Body of pancreas (tissue), 4 donors: ENCODE measurements around the gene TRAPPC2L. TPM values are rescaled to one million over a fixed set of nuclear protein-coding genes. Genes with fewer than 3 reads are reported as not detected.

Experiments
- ATAC-seq: fragments of 150-250 bp; one replicate; pipeline ENCODE4 v1.9.1; 2016
- DNase-seq, 4 donors: peaks; one replicate each; pipeline ENCODE4 v3.0.0-alpha.2; 2019
- H3K27ac ChIP-seq, 4 donors: fragments of 200-600 bp; sonication (generic); 1 replicate in 3 of 4; 2 replicates in 1 of 4; pipeline versions ENCODE4 v1.5.1 to v1.6.1; 2016 to 2019; ENCODE audit warnings: mild to moderate bottlenecking in 1 of 4, mixed read lengths in 1 of 4, moderate library complexity in 1 of 4
- H3K27me3 ChIP-seq, 2 donors: fragments of 200-600 bp; sonication (generic); one replicate each; pipeline ENCODE4 v1.6.0; 2016; ENCODE audit warnings: mild to moderate bottlenecking in 1 of 2
- H3K36me3 ChIP-seq, 2 donors: fragments of 200-600 bp; sonication (generic); replicated peaks in 1 of 2; 2 replicates each; pipeline ENCODE4 v1.5.1; 2016; ENCODE audit warnings: low read depth in 2 of 2; ENCODE audit not compliant: insufficient read depth in 1 of 2
- H3K4me1 ChIP-seq: fragments of 200-600 bp; sonication (generic); one replicate; pipeline ENCODE4 v1.6.0; 2016
- H3K4me3 ChIP-seq, 2 donors: fragments of 200-600 bp; sonication (generic); 1 replicate in 1 of 2; 2 replicates in 1 of 2; pipeline ENCODE4 v1.5.1; 2016 to 2019
- H3K9me3 ChIP-seq, 3 donors: fragments of 200-600 bp; sonication (generic); 1 replicate in 2 of 3; 2 replicates in 1 of 3; pipeline ENCODE4 v1.5.1; 2016
- CTCF ChIP-seq, 7 experiments: fragments of 450-650 bp in 4 of 7; fragments of 200-600 bp in 3 of 7; sonication (generic) in 3 of 7; IDR thresholded peaks; one replicate each; pipeline ENCODE4 v1.5.1; 2016 to 2019; ENCODE audit warnings: antibody characterized with exemption in 7 of 7
- POLR2A ChIP-seq, 3 donors: fragments of 450-650 bp; IDR thresholded peaks; one replicate each; pipeline ENCODE4 v1.6.1; 2016; ENCODE audit warnings: antibody characterized with exemption in 3 of 3, mild to moderate bottlenecking in 2 of 3
- WGBS, 2 donors: methylation state at CpG; one replicate each; pipeline ENCODE4 v1.1.5; 2017; 5-methylcytosine and 5-hydroxymethylcytosine counted together
- intact Hi-C: fragments of 100-400 bp; cut with DNase I; formaldehyde crosslinking; loops from one replicate; pipeline ENCODE4 v1.15.1; 2023
- total RNA-seq, 2 donors: library from RNA; depleted of rRNA; stranded (reverse); fragments of >200 nt; gene quantifications; one replicate each; pipeline ENCODE4 v1.1.0, GENCODE V29; 2016

Gene TRAPPC2L
- total RNA-seq, 2 donors from 2014 or later: 7.6 to 35.5 TPM

DNA sequence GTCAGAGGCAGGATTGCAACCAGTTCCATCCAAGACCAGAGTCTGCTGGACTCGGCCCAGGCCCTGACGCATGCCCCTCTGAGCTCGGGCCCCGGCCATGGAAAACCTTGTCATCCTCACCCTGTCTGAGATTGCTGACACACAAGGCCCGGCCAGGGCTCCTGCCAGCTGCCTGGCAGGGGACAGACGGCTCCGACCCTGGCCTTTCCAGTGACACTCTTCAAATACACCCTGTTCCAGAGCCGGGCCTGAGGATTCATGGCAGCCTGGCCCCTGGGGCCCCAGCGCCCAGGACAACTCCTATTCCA is 12.7 kb downstream of the TRAPPC2L start:
- no peak for DNase-seq
- no peaks in the 10 kb centered on the region for H3K9me3 ChIP-seq
- 66% methylated on average over 9 of the region's 9 CpGs; no CpG with 5 or more reads in 1 of the 2 donors for WGBS, 2 donors
- H3K36me3 ChIP-seq: no peaks in the 10 kb centered on the region
- no peak for TF ChIP-seq POLR2A (IDR thresholded peaks at IDR 0.05)
- no peak for TF ChIP-seq CTCF (IDR thresholded peaks at IDR 0.05)
- H3K27me3 ChIP-seq: no peaks in the 10 kb centered on the region
- intact Hi-C loops: no loop called here
- H3K4me1 ChIP-seq: peaks cover 5% of the 10 kb centered on the region
- H3K27ac ChIP-seq: no peak overlapping the region
- no peak for ATAC-seq
- no peak overlapping the region for H3K4me3 ChIP-seq

- Histone ChIP-seq H3K9me3 (no peaks in the 10 kb centered on the region), H3K27ac (no peak overlapping the region), H3K27me3 (no peaks in the 10 kb centered on the region), H3K36me3 (no peaks in the 10 kb centered on the region), H3K4me1 (peaks cover 5% of the 10 kb centered on the region), H3K4me3 (no peak overlapping the region)
- WGBS, 2 donors: 31 to 35% methylated on average over 37 of the region's 37 CpGs
- ATAC-seq (no peak), DNase-seq (no peak)
- intact Hi-C loops: no loop called here
- no peak for TF ChIP-seq CTCF (IDR thresholded peaks at IDR 0.05)
- no peak for TF ChIP-seq POLR2A (IDR thresholded peaks at IDR 0.05)
These were observed 13.9 kb downstream of the TRAPPC2L start for GRCh38 chr16:88870608-88871348.

GRCh38 chr16:88871349-88871702 is 14.4 kb downstream of the TRAPPC2L start:
- H3K4me3 ChIP-seq: no peak overlapping the region
- WGBS, 2 donors: 6 to 12% methylated on average over 5 to 8 of the region's 8 CpGs
- no peak for DNase-seq

DNA sequence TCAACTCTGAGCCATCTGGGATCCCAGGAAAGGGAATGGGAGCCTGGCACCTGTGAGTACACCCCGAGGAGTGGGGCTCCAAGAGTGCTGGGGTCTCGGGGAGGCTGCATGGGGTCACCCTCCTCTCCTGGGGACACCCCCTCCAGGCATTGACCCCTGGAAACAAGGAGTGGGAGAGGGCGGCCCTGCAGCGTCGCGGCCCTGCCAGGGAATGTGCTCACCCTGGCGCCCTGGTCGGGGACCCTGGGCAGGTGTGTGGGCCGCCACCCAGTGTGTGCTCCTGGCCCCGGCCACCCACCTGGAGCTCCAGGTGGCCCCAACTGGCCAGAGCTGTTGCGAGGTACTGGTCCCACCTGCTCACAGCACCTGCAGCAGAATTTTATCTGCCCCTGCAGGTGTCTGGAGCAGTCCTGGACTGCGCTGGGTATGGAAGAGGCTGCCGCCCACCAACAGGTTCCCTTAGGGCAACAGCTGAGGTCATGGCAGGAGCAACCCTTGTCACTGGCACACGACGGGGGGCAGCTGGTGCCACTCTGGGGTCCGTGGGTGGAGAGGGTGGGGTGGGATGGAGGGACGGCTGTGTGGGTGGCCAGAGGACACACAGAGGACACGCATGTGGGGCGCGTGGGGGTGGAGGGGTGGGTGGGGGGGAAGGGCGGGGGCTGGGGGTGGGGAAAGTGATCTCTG is 14.9 kb downstream of the TRAPPC2L start:
- no peaks in the 10 kb centered on the region for H3K36me3 ChIP-seq
- 58 to 70% methylated on average over 4 to 20 of the region's 21 CpGs for WGBS, 2 donors
- H3K4me1 ChIP-seq: peaks cover 5% of the 10 kb centered on the region
- TF ChIP-seq CTCF (IDR thresholded peaks at IDR 0.05) (no peak), POLR2A (IDR thresholded peaks at IDR 0.05) (no peak)
- DNase-seq (no peak), ATAC-seq (peak; percentile 34)
- H3K27me3 ChIP-seq: no peaks in the 10 kb centered on the region
- H3K4me3 ChIP-seq: no peak overlapping the region
- H3K27ac ChIP-seq: no peak overlapping the region
- intact Hi-C loops: no loop called here
- no peaks in the 10 kb centered on the region for H3K9me3 ChIP-seq

More at GRCh38 chr16:88871349-88871702, 14.4 kb downstream of the TRAPPC2L start:
- TF ChIP-seq POLR2A (IDR thresholded peaks at IDR 0.05) (no peak), CTCF (IDR thresholded peaks at IDR 0.05) (no peak)
- ATAC-seq: no peak
- H3K36me3 ChIP-seq: no peaks in the 10 kb centered on the region
- no peak overlapping the region for H3K27ac ChIP-seq
- peaks cover 5% of the 10 kb centered on the region for H3K4me1 ChIP-seq
- no peaks in the 10 kb centered on the region for H3K9me3 ChIP-seq
- no peaks in the 10 kb centered on the region for H3K27me3 ChIP-seq
- intact Hi-C loops: no loop called here
